GM12878 (cell line): ENCODE results near the gene CCDC80.

Source experiments
- BHLHE40 ChIP-seq, 2 experiments: fragments of 450-650 bp in 1 of 2; IDR thresholded peaks; 2 replicates each; pipeline ENCODE4 v1.6.1; 2011 to 2017; ENCODE audit warnings: low read depth in 2 of 2, borderline replicate concordance in 1 of 2, improper control_type of control experiment in 1 of 2, low read length in 1 of 2, mild to moderate bottlenecking in 1 of 2
- CTCF ChIP-seq, 3 experiments: IDR thresholded peaks in 2 of 3; conservative IDR thresholded peaks in 1 of 3; 2 replicates each; pipeline ENCODE4 v1.5.1; 2011; ENCODE audit warnings: low read depth in 3 of 3, low read length in 3 of 3, mild to moderate bottlenecking in 3 of 3, control low read depth in 2 of 3, moderate library complexity in 2 of 3, inconsistent platforms in 1 of 3, mixed read lengths in 1 of 3; ENCODE audit not compliant: control insufficient read depth in 2 of 3, insufficient read depth in 1 of 3; ENCODE audit errors: extremely low read depth in 1 of 3
- GABPA ChIP-seq: IDR thresholded peaks from 2 replicates; pipeline ENCODE4 v1.6.1; 2014; ENCODE audit warnings: antibody characterized with exemption, low read depth, mild to moderate bottlenecking, inconsistent platforms
- MYC ChIP-seq: IDR thresholded peaks from 2 replicates; pipeline ENCODE4 v1.6.1; 2011; ENCODE audit warnings: mild to moderate bottlenecking, low read length, moderate library complexity, inconsistent platforms; ENCODE audit not compliant: insufficient read depth, insufficient replicate concordance, insufficient read length, severe bottlenecking
- NRF1 ChIP-seq: conservative IDR thresholded peaks from 2 replicates; pipeline ENCODE4 v1.6.1; 2011; ENCODE audit warnings: mild to moderate bottlenecking, low read depth, low read length, improper control_type of control experiment
- POLR2A ChIP-seq: IDR thresholded peaks from 2 replicates; pipeline ENCODE4 v1.6.1; 2011; ENCODE audit warnings: low read depth, mild to moderate bottlenecking, low read length
- RAD21 ChIP-seq: IDR thresholded peaks from 2 replicates; pipeline ENCODE4 v1.6.1; 2011; ENCODE audit warnings: mild to moderate bottlenecking, low read depth, low read length, moderate library complexity; ENCODE audit not compliant: insufficient read depth
- REST ChIP-seq: IDR thresholded peaks from 2 replicates; pipeline ENCODE4 v1.6.1; 2012; ENCODE audit warnings: mild to moderate bottlenecking, low read depth, low read length
- SIN3A ChIP-seq: IDR thresholded peaks from 2 replicates; pipeline ENCODE4 v1.6.1; 2012; ENCODE audit warnings: low read depth, low read length, improper control_type of control experiment
- ZBTB33 ChIP-seq: fragments of 450-650 bp; IDR thresholded peaks from 2 replicates; pipeline ENCODE4 v1.6.1; 2017; ENCODE audit warnings: mild to moderate bottlenecking

GRCh38 chr3:112688085-112688769 lies 47.3 kb upstream of the CCDC80 start:
- TF ChIP-seq GABPA (no peak), MYC (no peak), CTCF (IDR thresholded peaks at IDR 0.05 in 2 of 3, conservative IDR thresholded peaks at IDR 0.05 in 1 of 3; ENCODE audit: control insufficient read depth in 2 of 3, extremely low read depth in 1 of 3, insufficient read depth in 1 of 3, low read depth in 3 of 3, low read length in 3 of 3) (no peak), POLR2A (no peak), BHLHE40 (IDR thresholded peaks at IDR 0.05; ENCODE audit: borderline replicate concordance in 1 of 2, low read depth in 2 of 2, low read length in 1 of 2) (no peak), ZBTB33 (no peak), SIN3A (no peak), NRF1 (no peak), RAD21 (no peak), REST (no peak)
